HG03558 (cell line): ENCODE measurements around the gene ADGRG4.

Source experiments
- ATAC-seq: cut with Tn5 transposase; IDR thresholded peaks from one replicate; pipeline ENCODE4 v1.9.1; 2021; ENCODE audit warnings: moderate number of reproducible peaks; ENCODE audit not compliant: unreplicated experiment; ENCODE audit errors: extremely low read depth

ADGRG4 gene

DNA sequence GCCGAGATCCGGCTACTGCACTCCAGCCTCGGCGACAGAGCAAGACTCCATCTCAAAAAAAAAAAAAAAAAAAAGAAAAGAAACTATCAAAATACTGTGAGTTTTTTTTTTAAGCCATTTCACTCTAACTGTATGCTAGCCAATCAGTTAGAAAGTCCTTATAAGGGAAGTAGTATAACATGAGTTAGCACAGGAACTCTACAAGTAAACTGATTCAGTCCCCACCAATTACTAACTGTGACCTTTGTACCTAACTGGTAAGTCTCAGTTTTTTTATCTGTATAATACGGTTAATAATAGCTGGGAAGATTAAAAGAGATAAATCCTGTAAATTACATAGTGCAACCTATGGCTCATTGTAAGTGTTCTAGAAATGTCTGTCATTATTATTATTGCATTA is 151.9 kb downstream of the ADGRG4 start:
- ATAC-seq, result no peak

DNA sequence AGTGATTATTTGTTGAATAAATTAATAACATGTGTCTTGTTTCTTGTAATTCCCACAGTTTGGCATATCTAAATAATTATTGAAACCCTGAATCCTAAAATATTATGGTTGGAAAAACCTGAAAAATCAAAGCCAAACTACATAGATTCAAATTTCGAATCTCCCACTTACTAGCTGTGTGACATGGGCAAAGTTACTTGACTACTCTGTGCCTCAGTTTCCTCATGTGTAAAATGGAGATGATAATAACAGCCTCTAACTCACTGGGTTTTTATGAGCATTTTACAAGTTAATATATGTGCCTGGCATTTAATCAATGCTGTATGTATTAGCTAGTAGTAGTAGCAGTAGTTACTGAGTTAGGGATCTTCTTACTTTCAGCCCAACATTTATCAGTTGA is 152.4 kb downstream of the ADGRG4 start:
- no peak for ATAC-seq

DNA sequence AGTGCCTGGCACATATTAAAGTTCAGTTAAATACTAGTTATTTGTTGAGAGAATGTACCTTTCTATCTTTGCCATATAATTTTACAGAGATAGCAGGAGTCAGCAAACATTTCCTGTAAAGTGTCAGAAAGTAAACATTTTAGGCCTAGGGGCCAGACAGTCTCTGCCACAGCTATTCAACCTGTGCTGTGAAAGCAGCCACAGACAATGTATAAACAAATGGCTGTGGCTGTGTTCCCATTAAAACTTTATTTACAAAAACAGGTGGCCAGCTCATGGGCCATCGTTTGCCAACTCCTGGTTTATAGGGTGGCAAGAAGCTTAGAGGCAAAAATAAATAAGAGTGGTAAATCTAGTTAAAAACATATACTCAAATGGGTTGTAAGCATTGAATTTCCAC is 153.0 kb downstream of the ADGRG4 start:
- no peak for ATAC-seq

DNA sequence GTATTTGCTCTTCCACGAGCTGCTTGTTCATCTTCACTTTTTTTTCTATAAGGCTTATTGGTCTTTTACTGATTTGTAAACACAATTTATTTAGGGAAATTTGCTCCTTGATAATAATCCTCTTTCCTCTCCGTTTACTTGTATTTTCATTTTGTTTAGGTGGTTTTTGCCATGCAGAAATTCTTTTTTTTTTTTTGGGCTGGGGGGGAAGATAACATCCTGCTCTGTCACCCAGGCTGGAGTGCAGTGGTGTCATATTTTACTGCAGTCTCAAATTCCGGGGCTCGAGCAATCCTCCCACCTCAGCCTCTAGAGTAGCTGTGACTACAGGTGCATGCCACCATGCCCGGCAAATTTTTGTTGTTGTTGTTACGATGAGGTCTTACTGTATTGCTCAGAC is 155.4 kb downstream of the ADGRG4 start:
- no peak for ATAC-seq

GRCh38 chrX:136457303-136457917 is 156.6 kb downstream of the ADGRG4 start:
- ATAC-seq, result no peak

DNA sequence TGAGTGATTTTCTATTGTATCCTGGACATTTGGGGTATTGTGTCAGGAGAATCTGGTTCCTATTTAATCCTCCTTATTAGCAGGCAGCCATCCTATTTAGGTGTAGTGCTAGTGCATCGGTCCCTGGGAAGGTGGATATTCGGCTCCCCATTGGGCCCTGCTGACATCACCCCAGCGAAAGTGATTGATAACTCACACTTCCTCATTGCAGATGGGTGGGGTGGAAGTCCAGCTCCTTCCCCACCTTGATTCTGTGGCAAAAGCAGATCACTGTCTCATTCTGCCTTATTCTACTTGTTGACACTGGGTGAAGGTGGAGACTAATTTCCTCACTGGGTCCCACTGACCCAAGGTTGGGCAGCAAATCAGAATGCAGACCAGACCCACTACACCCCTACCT is 163.8 kb downstream of the ADGRG4 start:
- no peak for ATAC-seq
